GM10847 (cell line): Measurements from ENCODE around the gene PGBD1.

Source experiments
- POLR2A ChIP-seq: IDR thresholded peaks from 2 replicates; pipeline ENCODE4 v1.6.1; 2011; ENCODE audit not compliant: insufficient read length; ENCODE audit errors: extremely low read depth

The PGBD1 gene

GRCh38 chr6:28343898-28344677 is 62.7 kb downstream of the PGBD1 start:
- TF ChIP-seq POLR2A: no peak

- TF ChIP-seq POLR2A: no peak
Observed at GRCh38 chr6:28345201-28345600, 63.8 kb downstream of the PGBD1 start.

- TF ChIP-seq POLR2A: no peak
Observed at GRCh38 chr6:28347119-28347518, 65.7 kb downstream of the PGBD1 start.

- no peak for TF ChIP-seq POLR2A
Observed at GRCh38 chr6:28349344-28349891, 68.0 kb downstream of the PGBD1 start.

GRCh38 chr6:28349892-28350737 is 68.7 kb downstream of the PGBD1 start, which contains the start of gene ZKSCAN3:
Gene ZKSCAN3, plus strand, starts transcription at chr6:28349947. Its CDS starts 9,640 bp downstream, at chr6:28359587.
- TF ChIP-seq POLR2A: peak; percentile 70

- no peak for TF ChIP-seq POLR2A
Observed at GRCh38 chr6:28351087-28351486, 69.7 kb downstream of the PGBD1 start.

GRCh38 chr6:28351493-28351925 is 70.1 kb downstream of the PGBD1 start:
- TF ChIP-seq POLR2A: no peak
